Measurements from ENCODE around the gene GABRR3. TPM values are rescaled to one million over a fixed set of nuclear protein-coding genes. Genes with fewer than 3 reads are reported as not detected.

The GABRR3 gene
- total RNA-seq, 1 experiment from 2014 or later, result not detected

GRCh38 chr3:97956051-97956450 is 79.1 kb downstream of the GABRR3 start:
- ChIA-PET CTCF (no interaction called here), POLR2A (no interaction called here)
- no peak overlapping the region for H3K27ac ChIP-seq (ENCODE audit: low read length)
- intact Hi-C loops (cut with micrococcal nuclease; ENCODE audit: unreplicated experiment) (no loop called here), in situ Hi-C loops (cut with HindIII; ENCODE audit: low pct_unique_long_range_greater_than_20kb, low sequenced_read_pairs) (no loop called here)
- H3K4me1 ChIP-seq (ENCODE audit: control insufficient read depth, insufficient read depth, low read length), result no peaks in the 10 kb centered on the region
- BruUV-seq (replicated peaks), result no TSS peak
- peaks cover 16% of the 10 kb centered on the region for H3K36me3 ChIP-seq (ENCODE audit: control insufficient read depth, insufficient read depth, low read length)
- ATAC-seq, result no peak
- DNase-seq (ENCODE audit: low read depth, low spot score), result no peak
- no peaks in the 10 kb centered on the region for H3K9me3 ChIP-seq (ENCODE audit: control insufficient read depth, insufficient read depth, low read depth, low read length)
- no peak overlapping the region for H3K4me3 ChIP-seq (ENCODE audit: low read depth in 2 of 2, low read length in 2 of 2)
- TF ChIP-seq POLR2AphosphoS5 (IDR thresholded peaks at IDR 0.05; ENCODE audit: low read depth, low read length) (no peak), TCF7L2 (IDR thresholded peaks at IDR 0.05; ENCODE audit: low read depth, low read length) (no peak), SIN3A (IDR thresholded peaks at IDR 0.05; ENCODE audit: borderline replicate concordance, insufficient read depth, low read depth, low read length) (no peak), REST (IDR thresholded peaks at IDR 0.05; ENCODE audit: insufficient read depth in 1 of 2, low read depth in 2 of 2, low read length in 1 of 2) (no peak)
- TF ChIP-seq, protein P1, sequence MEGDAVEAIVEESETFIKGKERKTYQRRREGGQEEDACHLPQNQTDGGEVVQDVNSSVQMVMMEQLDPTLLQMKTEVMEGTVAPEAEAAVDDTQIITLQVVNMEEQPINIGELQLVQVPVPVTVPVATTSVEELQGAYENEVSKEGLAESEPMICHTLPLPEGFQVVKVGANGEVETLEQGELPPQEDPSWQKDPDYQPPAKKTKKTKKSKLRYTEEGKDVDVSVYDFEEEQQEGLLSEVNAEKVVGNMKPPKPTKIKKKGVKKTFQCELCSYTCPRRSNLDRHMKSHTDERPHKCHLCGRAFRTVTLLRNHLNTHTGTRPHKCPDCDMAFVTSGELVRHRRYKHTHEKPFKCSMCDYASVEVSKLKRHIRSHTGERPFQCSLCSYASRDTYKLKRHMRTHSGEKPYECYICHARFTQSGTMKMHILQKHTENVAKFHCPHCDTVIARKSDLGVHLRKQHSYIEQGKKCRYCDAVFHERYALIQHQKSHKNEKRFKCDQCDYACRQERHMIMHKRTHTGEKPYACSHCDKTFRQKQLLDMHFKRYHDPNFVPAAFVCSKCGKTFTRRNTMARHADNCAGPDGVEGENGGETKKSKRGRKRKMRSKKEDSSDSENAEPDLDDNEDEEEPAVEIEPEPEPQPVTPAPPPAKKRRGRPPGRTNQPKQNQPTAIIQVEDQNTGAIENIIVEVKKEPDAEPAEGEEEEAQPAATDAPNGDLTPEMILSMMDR (IDR thresholded peaks at IDR 0.05), result no peak
- H3K27me3 ChIP-seq (ENCODE audit: control insufficient read depth, insufficient read depth, low read length), result no peaks in the 10 kb centered on the region

DNA sequence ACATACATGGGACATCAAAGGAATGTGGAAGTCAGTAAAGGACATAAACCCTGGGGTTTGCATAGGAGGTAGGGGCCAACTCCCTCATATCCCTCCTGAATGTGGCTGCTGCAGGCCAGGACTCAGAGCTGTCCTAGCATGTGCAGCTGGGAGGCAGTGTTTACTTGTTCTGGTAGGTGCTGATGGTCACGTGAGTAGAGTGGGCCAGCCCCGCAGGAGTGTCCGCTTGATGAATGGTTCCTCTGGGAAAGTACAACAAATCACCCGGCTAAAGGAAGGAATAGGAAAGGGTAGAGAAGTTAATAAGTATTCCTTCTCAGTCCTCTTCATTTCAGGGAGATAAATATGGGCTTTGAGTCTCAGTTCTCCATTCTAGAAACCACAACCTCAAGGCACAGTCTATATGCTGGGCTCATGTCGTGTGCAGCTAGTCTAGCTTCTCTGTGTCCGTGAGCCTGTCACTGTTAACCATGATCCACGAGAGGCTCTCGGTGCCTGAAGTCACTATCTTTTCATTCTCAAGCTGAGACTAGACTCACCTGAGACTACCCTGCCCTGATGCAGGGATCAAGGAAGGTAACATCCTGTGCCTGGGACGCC is 80.8 kb downstream of the GABRR3 start:
- H3K27ac ChIP-seq (ENCODE audit: low read length), result no peak overlapping the region
- CTCF ChIA-PET, result no interaction called here
- H3K4me3 ChIP-seq (ENCODE audit: low read depth in 2 of 2, low read length in 2 of 2), result no peak overlapping the region
- peaks cover 10% of the 10 kb centered on the region; the same call in 1 of the 2 replicates for H3K36me3 ChIP-seq (ENCODE audit: control insufficient read depth, insufficient read depth, low read length)
- no peaks in the 10 kb centered on the region for H3K9me3 ChIP-seq (ENCODE audit: control insufficient read depth, insufficient read depth, low read depth, low read length)
- intact Hi-C loops (cut with micrococcal nuclease; ENCODE audit: unreplicated experiment), result no loop called here
- no peaks in the 10 kb centered on the region for H3K27me3 ChIP-seq (ENCODE audit: control insufficient read depth, insufficient read depth, low read length)
- POLR2A ChIA-PET, result no interaction called here
- no TSS peak for BruUV-seq (replicated peaks)
- H3K4me1 ChIP-seq (ENCODE audit: control insufficient read depth, insufficient read depth, low read length), result no peaks in the 10 kb centered on the region
- no peak for DNase-seq (ENCODE audit: low read depth, low spot score)
- in situ Hi-C loops (cut with HindIII; ENCODE audit: low pct_unique_long_range_greater_than_20kb, low sequenced_read_pairs), result no loop called here
- no peak for TF ChIP-seq REST (IDR thresholded peaks at IDR 0.05; ENCODE audit: insufficient read depth in 1 of 2, low read depth in 2 of 2, low read length in 1 of 2)
- TF ChIP-seq, protein P1 (IDR thresholded peaks at IDR 0.05), result no peak
- no peak for TF ChIP-seq POLR2AphosphoS5 (IDR thresholded peaks at IDR 0.05; ENCODE audit: low read depth, low read length)
- no peak for TF ChIP-seq TCF7L2 (IDR thresholded peaks at IDR 0.05; ENCODE audit: low read depth, low read length)
- TF ChIP-seq SIN3A (IDR thresholded peaks at IDR 0.05; ENCODE audit: borderline replicate concordance, insufficient read depth, low read depth, low read length), result no peak
- ATAC-seq, result no peak

All from Panc1 (cell line).